Muscle layer of colon (tissue), 2 donors: Measurements from ENCODE around the gene NTNG1.
"Not testable (repeated sequence)": the region's sequence is repeated elsewhere in the genome, so short reads cannot be mapped to it uniquely, and the experiment has no call there.

Experiments
- H3K27ac ChIP-seq: one replicate; pipeline ENCODE4 v1.7.0; 2013; ENCODE audit warnings: low read depth, mild to moderate bottlenecking, low read length, moderate library complexity
- H3K27me3 ChIP-seq, 2 donors: one replicate each; pipeline ENCODE4 v1.7.0; 2013; ENCODE audit warnings: low read length in 2 of 2, mild to moderate bottlenecking in 2 of 2; ENCODE audit not compliant: insufficient read depth in 2 of 2, control insufficient read depth in 1 of 2
- H3K36me3 ChIP-seq: one replicate; pipeline ENCODE4 v1.7.0; 2013; ENCODE audit warnings: mild to moderate bottlenecking, low read length; ENCODE audit not compliant: insufficient read depth
- H3K4me1 ChIP-seq: one replicate; pipeline ENCODE4 v1.7.0; 2013; ENCODE audit warnings: mild to moderate bottlenecking, low read length; ENCODE audit not compliant: insufficient read depth
- H3K4me3 ChIP-seq, 2 donors: one replicate each; pipeline ENCODE4 v1.7.0; 2013; ENCODE audit warnings: low read length in 2 of 2, low read depth in 1 of 2, mild to moderate bottlenecking in 1 of 2, moderate library complexity in 1 of 2
- H3K9ac ChIP-seq: one replicate; pipeline ENCODE4 v1.7.0; 2013; ENCODE audit warnings: low read length
- H3K9me3 ChIP-seq: one replicate; pipeline ENCODE4 v1.7.0; 2013; ENCODE audit warnings: mild to moderate bottlenecking, low read length
- donor health status: abdominal sarcoma.
- donor health status: Adenocarcinoma of cecum.

NTNG1 gene

GRCh38 chr1:107145637-107146036, 4.8 kb downstream of the NTNG1 start:
- peaks cover 0 to 3% of the 10 kb centered on the region in 2 donors for H3K27me3 ChIP-seq
- H3K4me1 ChIP-seq, result peaks cover 4% of the 10 kb centered on the region
- no peaks in the 10 kb centered on the region for H3K36me3 ChIP-seq
- no peak overlapping the region for H3K4me3 ChIP-seq
- H3K9me3 ChIP-seq, result no peaks in the 10 kb centered on the region
- no peak overlapping the region for H3K27ac ChIP-seq
- no peak overlapping the region for H3K9ac ChIP-seq

DNA sequence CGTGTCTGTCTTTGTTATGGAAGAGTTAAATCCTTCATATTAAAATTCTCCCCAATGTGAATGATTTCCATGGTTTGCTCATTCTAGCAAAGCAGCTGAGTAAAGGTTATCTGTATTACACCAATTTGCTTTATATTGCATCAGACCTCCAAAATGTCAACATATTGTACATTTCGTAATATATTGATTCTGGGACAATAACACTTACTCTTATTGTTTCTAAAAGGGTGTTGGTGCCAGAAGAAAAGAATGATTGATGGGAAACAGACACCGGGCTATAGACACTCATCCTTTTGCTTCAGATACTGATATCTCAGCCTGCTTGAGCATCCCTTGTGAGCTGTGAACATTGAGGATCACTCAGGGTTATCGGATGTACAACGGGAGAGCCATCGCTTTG, 7.0 kb downstream of the NTNG1 start:
- no peaks in the 10 kb centered on the region for H3K36me3 ChIP-seq
- no peaks in the 10 kb centered on the region for H3K9me3 ChIP-seq
- H3K27ac ChIP-seq, result no peak overlapping the region
- H3K27me3 ChIP-seq, result no peaks in the 10 kb centered on the region
- no peaks in the 10 kb centered on the region for H3K4me1 ChIP-seq
- H3K4me3 ChIP-seq, result no peak overlapping the region
- H3K9ac ChIP-seq, result no peak overlapping the region

GRCh38 chr1:107149946-107150345, 9.1 kb downstream of the NTNG1 start:
- Histone ChIP-seq H3K4me3 (no peak overlapping the region), H3K9ac (no peak overlapping the region), H3K36me3 (no peaks in the 10 kb centered on the region), H3K9me3 (no peaks in the 10 kb centered on the region), H3K27ac (no peak overlapping the region), H3K27me3 (no peaks in the 10 kb centered on the region), H3K4me1 (no peaks in the 10 kb centered on the region)

- Histone ChIP-seq H3K9ac (no peak overlapping the region), H3K27me3 (no peaks in the 10 kb centered on the region), H3K9me3 (no peaks in the 10 kb centered on the region), H3K36me3 (no peaks in the 10 kb centered on the region), H3K27ac (no peak overlapping the region), H3K4me1 (no peaks in the 10 kb centered on the region), H3K4me3 (no peak overlapping the region)
These were observed 10.5 kb downstream of the NTNG1 start for GRCh38 chr1:107151295-107151694.

DNA sequence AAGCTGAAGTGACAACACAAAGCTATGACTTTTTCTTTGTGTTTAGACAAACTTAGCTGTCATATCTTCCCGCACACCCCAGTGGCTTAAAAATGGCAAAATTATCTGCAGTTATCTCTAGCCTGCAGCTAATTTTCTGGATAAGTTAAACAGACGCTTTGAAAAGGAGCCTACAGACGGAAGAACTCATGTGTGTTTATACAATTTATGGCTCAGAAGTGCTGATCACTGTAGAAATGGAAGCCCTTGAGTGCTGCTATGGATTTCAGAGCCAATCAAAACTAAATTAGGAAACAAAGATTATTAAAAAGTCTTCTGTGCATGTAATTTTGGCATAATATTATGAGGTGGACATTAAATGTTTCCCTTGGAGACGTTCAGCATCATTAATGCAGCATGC, 11.6 kb downstream of the NTNG1 start:
- H3K9ac ChIP-seq, result no peak overlapping the region
- H3K36me3 ChIP-seq, result no peaks in the 10 kb centered on the region
- no peak overlapping the region for H3K27ac ChIP-seq
- no peaks in the 10 kb centered on the region for H3K4me1 ChIP-seq
- no peak overlapping the region for H3K4me3 ChIP-seq
- no peaks in the 10 kb centered on the region for H3K9me3 ChIP-seq
- no peaks in the 10 kb centered on the region for H3K27me3 ChIP-seq

DNA sequence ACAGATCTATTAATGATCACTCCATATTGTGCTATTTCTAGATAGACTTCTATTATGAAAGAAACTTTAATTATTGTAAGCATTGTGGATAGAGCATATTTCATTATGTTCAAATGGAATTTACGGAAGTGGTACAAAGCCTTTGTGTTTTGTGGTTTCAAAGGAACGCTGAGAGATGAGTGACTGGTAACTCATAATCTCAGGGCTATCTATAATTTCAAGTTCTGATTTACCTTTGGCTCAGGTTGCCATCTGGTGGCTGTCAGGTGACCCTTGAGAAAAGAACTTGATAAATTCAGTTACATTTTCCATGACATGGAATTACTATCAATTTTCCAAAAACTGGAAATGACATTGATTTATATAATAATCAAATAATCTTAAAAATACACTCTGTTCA, 12.2 kb downstream of the NTNG1 start:
- H3K9me3 ChIP-seq, result no peaks in the 10 kb centered on the region
- no peak overlapping the region for H3K9ac ChIP-seq
- no peak overlapping the region for H3K27ac ChIP-seq
- no peaks in the 10 kb centered on the region for H3K36me3 ChIP-seq
- no peaks in the 10 kb centered on the region for H3K4me1 ChIP-seq
- H3K4me3 ChIP-seq, result no peak overlapping the region
- H3K27me3 ChIP-seq, result no peaks in the 10 kb centered on the region

DNA sequence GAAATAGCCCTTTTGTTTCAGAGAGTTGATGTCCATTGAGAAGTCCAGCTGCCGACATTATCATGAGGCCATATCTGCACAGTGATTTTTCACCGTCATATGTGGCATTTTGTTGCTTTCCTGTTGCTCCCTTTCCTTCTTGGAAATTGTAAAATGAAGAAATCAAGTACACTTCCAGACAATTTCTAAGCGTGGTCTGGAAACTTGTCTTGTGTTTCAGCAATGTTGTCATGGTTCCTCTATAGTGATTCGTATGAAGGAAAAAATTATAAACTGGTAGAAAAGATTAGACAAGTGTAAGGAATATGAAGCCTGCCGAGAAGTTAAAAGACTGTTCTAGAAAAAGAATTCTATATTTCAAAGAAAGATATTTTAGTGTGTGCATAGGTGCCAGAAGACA, 17.7 kb downstream of the NTNG1 start:
- Histone ChIP-seq H3K36me3 (no peaks in the 10 kb centered on the region), H3K9me3 (no peaks in the 10 kb centered on the region), H3K27me3 (no peaks in the 10 kb centered on the region), H3K4me1 (no peaks in the 10 kb centered on the region), H3K9ac (no peak overlapping the region), H3K27ac (no peak overlapping the region), H3K4me3 (no peak overlapping the region)

DNA sequence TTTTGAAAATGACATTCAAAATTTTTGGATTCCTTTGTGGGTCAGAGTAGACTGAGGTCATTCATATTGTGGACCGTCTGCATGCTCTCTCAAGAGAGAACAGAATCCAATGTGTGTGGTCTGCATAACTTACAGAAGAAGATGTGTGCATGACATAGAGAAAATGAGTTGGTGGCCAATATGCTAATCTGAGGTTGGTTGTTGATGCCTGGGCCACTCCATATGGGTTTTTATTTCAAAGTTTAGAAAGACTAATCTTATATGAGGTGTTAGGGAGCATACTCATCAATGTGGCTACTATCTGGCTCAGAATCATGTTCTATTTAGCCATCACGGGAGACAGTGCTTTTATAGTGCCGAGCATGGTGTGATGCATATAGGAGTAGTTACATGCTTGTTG, 18.2 kb downstream of the NTNG1 start:
- Histone ChIP-seq H3K36me3 (no peaks in the 10 kb centered on the region), H3K4me3 (no peak overlapping the region), H3K9me3 (no peaks in the 10 kb centered on the region), H3K27me3 (no peaks in the 10 kb centered on the region), H3K4me1 (no peaks in the 10 kb centered on the region), H3K27ac (no peak overlapping the region), H3K9ac (no peak overlapping the region)

DNA sequence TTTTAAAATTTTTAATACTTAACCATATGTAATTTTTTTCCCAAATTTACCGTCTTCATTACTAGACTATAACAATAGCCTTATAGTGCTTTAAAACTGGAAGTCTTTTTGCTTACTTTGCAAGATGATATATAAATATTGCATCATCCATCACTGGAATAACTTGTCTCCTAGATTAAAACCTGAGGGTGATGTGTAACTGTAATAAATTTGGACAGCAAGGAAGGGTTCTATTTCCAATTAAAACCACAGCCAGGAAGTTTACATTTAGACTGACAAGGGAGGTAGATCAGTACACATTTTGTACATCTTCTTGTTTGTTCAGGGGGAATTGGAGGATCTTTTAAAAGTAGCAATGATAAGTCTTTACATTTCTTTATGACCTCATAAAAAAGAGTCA, 21.9 kb downstream of the NTNG1 start:
- H3K4me3 ChIP-seq, result no peak overlapping the region
- no peaks in the 10 kb centered on the region for H3K36me3 ChIP-seq
- no peak overlapping the region for H3K9ac ChIP-seq
- H3K4me1 ChIP-seq, result no peaks in the 10 kb centered on the region
- no peak overlapping the region for H3K27ac ChIP-seq
- no peaks in the 10 kb centered on the region for H3K9me3 ChIP-seq
- no peaks in the 10 kb centered on the region for H3K27me3 ChIP-seq

DNA sequence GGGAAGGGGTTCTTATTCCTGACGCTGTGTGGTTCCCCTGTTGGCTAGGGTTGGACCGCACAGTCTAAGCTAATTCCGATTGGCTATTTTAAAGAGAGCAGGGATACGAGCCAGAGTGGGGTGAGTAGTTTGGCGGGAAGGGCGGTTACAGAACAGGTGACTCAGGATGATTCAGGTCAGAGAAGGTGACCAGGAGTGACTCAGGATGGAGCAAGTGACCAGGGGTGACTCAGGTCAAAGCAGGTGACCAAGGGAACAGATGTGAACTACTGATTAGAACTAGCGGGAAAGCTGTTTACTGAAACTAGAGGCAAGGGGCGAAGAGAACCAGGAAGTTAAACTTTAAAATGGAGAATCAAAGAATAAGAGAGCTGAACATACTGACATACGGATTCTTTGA, 24.1 kb downstream of the NTNG1 start:
- H3K27me3 ChIP-seq, H3K4me1 ChIP-seq, H3K9ac ChIP-seq, H3K27ac ChIP-seq, H3K36me3 ChIP-seq, H3K4me3 ChIP-seq, H3K9me3 ChIP-seq: not testable (repeated sequence)

DNA sequence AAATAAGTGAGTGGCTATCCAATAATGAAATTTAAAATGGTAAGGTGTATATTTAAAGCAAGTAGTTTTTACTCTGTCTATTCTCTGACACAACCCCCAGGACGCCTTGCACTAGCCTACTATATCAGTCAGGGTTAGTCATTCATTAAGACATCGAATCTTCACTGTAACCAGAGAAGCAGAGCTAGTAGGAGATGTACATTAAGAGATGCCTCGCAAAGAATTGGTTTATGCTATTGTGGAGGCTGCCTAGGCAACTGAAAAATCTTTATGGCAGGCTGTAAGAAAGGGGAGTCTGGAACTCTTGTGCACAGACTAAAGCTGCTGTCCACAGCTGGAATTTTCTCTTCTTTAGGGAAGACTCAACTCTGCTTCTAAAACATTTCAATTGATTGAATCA, 28.8 kb downstream of the NTNG1 start:
- Histone ChIP-seq H3K36me3 (no peaks in the 10 kb centered on the region), H3K9ac (no peak overlapping the region), H3K27me3 (no peaks in the 10 kb centered on the region), H3K27ac (no peak overlapping the region), H3K4me1 (no peaks in the 10 kb centered on the region), H3K9me3 (no peaks in the 10 kb centered on the region), H3K4me3 (no peak overlapping the region)

GRCh38 chr1:107171333-107171732, 30.5 kb downstream of the NTNG1 start:
- Histone ChIP-seq H3K27ac (no peak overlapping the region), H3K36me3 (no peaks in the 10 kb centered on the region), H3K9ac (no peak overlapping the region), H3K27me3 (no peaks in the 10 kb centered on the region), H3K9me3 (no peaks in the 10 kb centered on the region), H3K4me3 (no peak overlapping the region), H3K4me1 (no peaks in the 10 kb centered on the region)
